ENCODE data around the gene STAMBPL1. TPM values are rescaled to one million over a fixed set of nuclear protein-coding genes. Genes with fewer than 3 reads are reported as not detected.

STAMBPL1 gene
- total and polyA plus RNA-seq, 2 donors (not counting 3 experiments of a cell fraction or from before 2014, with no cell fraction given), result 0.70 to 1.8 TPM

DNA sequence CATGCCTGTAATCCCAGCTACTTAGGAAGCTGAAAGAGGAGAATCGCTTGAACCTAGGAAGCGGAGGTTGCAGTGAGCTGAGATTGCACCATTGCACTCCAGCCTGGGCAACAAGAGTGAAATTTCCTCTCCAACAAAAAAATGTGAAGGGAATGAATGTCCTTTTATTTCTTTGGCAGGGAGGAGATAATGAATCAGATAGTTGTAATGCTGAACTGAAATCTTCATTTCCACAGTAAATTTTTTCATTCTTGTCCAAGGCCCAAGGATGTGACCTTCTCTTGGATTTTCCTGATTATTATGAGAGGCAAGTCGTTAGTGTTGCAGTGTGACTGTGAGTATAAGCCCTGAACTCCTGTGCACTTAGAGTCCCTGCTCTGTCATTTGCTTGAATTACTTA lies 13.6 kb downstream of the STAMBPL1 start:
- POLR2A ChIA-PET, result no interaction called here
- FAIRE-seq (no peak), DNase-seq (ENCODE audit: low read depth, low spot score) (no peak)
- no peak overlapping the region for H2AFZ ChIP-seq (ENCODE audit: low read depth, low read length)
- no peak overlapping the region for H3K27ac ChIP-seq (ENCODE audit: insufficient read depth, low read depth, low read length)
- H3K4me2 ChIP-seq (ENCODE audit: insufficient read depth, low read length), result no peak overlapping the region
- H3K4me1 ChIP-seq (ENCODE audit: control insufficient read depth, extremely low read depth, insufficient read depth, low read length), result no peaks in the 10 kb centered on the region
- CTCF ChIA-PET, result interaction anchor here (1.0 kb wide), 1 partner anchor 13 kb away, joined by 3 read pairs; the partner anchor contains the start of gene STAMBPL1
- no peaks in the 10 kb centered on the region for H3K9me1 ChIP-seq (replicated peaks; ENCODE audit: control insufficient read depth, extremely low read depth, insufficient read depth, low read length)
- no peaks in the 10 kb centered on the region for H3K79me2 ChIP-seq (ENCODE audit: control insufficient read depth, insufficient read depth, low read length)
- dilution Hi-C loops (cut with MboI; ENCODE audit: extremely low pct_ligation_motif_present, low sequenced_read_pairs) (no loop called here), intact Hi-C loops (cut with micrococcal nuclease) (no loop called here)
- H3K36me3 ChIP-seq (ENCODE audit: control insufficient read depth in 2 of 2, extremely low read depth in 1 of 2, insufficient read depth in 2 of 2, low read length in 2 of 2), result no peaks in the 10 kb centered on the region
- H3K9ac ChIP-seq (replicated peaks; ENCODE audit: extremely low read depth, insufficient read depth, low read length), result no peak overlapping the region
- no peaks in the 10 kb centered on the region for H3K9me3 ChIP-seq (replicated peaks; ENCODE audit: control insufficient read depth, insufficient read depth, low read length)
- H3K27me3 ChIP-seq (ENCODE audit: control insufficient read depth in 2 of 2, insufficient read depth in 2 of 2, low read length in 2 of 2), result no peaks in the 10 kb centered on the region
- H3K4me3 ChIP-seq (replicated peaks in 1 of 3; ENCODE audit: insufficient read depth in 1 of 3, low read depth in 1 of 3, low read length in 3 of 3), result no peak overlapping the region
- H4K20me1 ChIP-seq (replicated peaks; ENCODE audit: control insufficient read depth, extremely low read depth, insufficient read depth, low read length), result no peaks in the 10 kb centered on the region
- TF ChIP-seq MYC (IDR thresholded peaks at IDR 0.05; ENCODE audit: low read depth, low read length) (no peak), JUN (IDR thresholded peaks at IDR 0.05; ENCODE audit: borderline replicate concordance, insufficient read depth, insufficient read length, low read depth) (no peak), POLR2A (IDR thresholded peaks at IDR 0.05; ENCODE audit: low read depth, low read length) (no peak), MAX (IDR thresholded peaks at IDR 0.05; ENCODE audit: insufficient read depth, insufficient read length) (no peak), GATA2 (IDR thresholded peaks at IDR 0.05; ENCODE audit: insufficient read depth, insufficient read length, low read depth, low read length) (no peak), FOS (IDR thresholded peaks at IDR 0.05; ENCODE audit: borderline replicate concordance, insufficient read depth, low read length) (no peak), CTCF (IDR thresholded peaks at IDR 0.05; ENCODE audit: extremely low read depth in 1 of 2, insufficient read depth in 1 of 2, low read depth in 1 of 2, low read length in 2 of 2) (no peak), POLR2AphosphoS5 (IDR thresholded peaks at IDR 0.05; ENCODE audit: insufficient read depth, low read depth, low read length) (no peak), EZH2 (IDR thresholded peaks at IDR 0.05; ENCODE audit: borderline replicate concordance, low read depth, low read length, severe bottlenecking) (no peak)
- BruUV-seq (replicated peaks), result no TSS peak

Measured in endothelial cell of umbilical vein (primary cell).